Central memory CD8-positive, alpha-beta T cell (primary cell): ENCODE measurements around the gene ADCK2.
A peak's percentile ranks its signal among the peaks of the same experiment; 100 is the strongest.
"Not testable (repeated sequence)": the region's sequence is repeated elsewhere in the genome, so short reads cannot be mapped to it uniquely, and the experiment has no call there.

ENCODE experiments used
- ATAC-seq: fragments of 150-1000 bp; cut with Tn5 transposase; replicated peaks from 2 replicates; pipeline ENCODE4 v1.10.0; 2022; ENCODE audit warnings: mild to moderate bottlenecking, moderate FRiP score, moderate number of reproducible peaks; ENCODE audit not compliant: poor library complexity, severe bottlenecking; ENCODE audit errors: extremely low read depth
- DNase-seq, 2 donors: peaks; one replicate each; pipeline ENCODE4 v3.0.0; 2021; ENCODE audit warnings: low spot score in 2 of 2
- H3K27ac Mint-ChIP-seq: one replicate; pipeline ENCODE4 v1.8.0; 2022; ENCODE audit warnings: low read depth, mild to moderate bottlenecking, moderate library complexity, mixed read lengths
- H3K27me3 Mint-ChIP-seq: one replicate; pipeline ENCODE4 v1.8.0; 2022; ENCODE audit warnings: mixed read lengths
- H3K36me3 Mint-ChIP-seq: one replicate; pipeline ENCODE4 v1.8.0; 2022; ENCODE audit warnings: mild to moderate bottlenecking, moderate library complexity, mixed read lengths; ENCODE audit not compliant: insufficient read depth
- H3K4me1 Mint-ChIP-seq: one replicate; pipeline ENCODE4 v1.8.0; 2022; ENCODE audit warnings: mixed read lengths
- H3K4me3 Mint-ChIP-seq: one replicate; pipeline ENCODE4 v1.8.0; 2022; ENCODE audit warnings: mild to moderate bottlenecking, moderate library complexity, mixed read lengths
- H3K9me3 Mint-ChIP-seq: one replicate; pipeline ENCODE4 v1.8.0; 2022; ENCODE audit warnings: mixed read lengths

The ADCK2 gene

DNA sequence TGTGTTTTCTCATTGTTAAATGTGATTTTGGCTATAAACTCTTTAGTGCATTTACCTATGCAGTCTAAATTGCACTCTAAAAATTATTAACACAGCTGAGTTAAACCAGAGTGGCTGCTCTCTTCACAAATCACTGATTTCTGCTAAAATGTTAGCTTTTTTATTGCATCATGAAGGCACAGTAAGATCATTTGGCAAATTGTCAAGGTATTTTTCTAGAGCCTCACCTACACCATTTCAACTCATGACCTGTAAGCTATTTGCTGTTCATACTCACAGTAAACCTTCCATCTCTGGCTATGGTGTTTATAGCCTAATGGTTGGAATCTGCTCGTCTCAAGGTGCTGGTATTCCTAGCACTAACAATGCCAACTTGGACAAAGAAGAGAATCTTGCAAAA, 49.5 kb downstream of the ADCK2 start:
- Mint-ChIP-seq H3K36me3 (peaks cover 2% of the 10 kb centered on the region), H3K4me3 (no peak overlapping the region), H3K27me3 (no peaks in the 10 kb centered on the region), H3K9me3 (no peaks in the 10 kb centered on the region), H3K27ac (no peak overlapping the region), H3K4me1 (peaks cover 12% of the 10 kb centered on the region)
- ATAC-seq (no peak), DNase-seq (no peak)

DNA sequence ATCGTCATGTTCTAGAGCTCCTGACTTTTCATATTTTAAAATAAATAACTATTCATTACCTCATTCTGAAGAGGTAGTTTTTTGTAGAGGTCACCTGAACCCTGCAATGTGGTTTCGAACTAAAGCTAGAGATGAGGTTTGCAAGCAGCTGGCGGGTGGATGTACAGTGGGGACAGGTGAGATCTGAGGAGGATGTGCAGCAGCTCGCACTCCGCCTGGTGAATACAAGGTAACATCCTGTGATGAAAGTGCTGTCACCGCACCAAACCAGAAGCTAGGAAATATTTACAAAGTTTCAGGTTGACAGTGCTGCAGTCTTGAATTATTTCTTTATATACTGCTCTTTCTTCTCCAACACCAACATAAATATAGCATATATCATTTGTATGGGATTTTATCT, 50.3 kb downstream of the ADCK2 start:
- ATAC-seq (peak; percentile 94), DNase-seq (no peak)
- Mint-ChIP-seq H3K27me3 (no peaks in the 10 kb centered on the region), H3K27ac (peak overlapping the region; percentile 16), H3K4me3 (no peak overlapping the region), H3K36me3 (peaks cover 2% of the 10 kb centered on the region), H3K4me1 (peaks cover 12% of the 10 kb centered on the region), H3K9me3 (no peaks in the 10 kb centered on the region)

DNA sequence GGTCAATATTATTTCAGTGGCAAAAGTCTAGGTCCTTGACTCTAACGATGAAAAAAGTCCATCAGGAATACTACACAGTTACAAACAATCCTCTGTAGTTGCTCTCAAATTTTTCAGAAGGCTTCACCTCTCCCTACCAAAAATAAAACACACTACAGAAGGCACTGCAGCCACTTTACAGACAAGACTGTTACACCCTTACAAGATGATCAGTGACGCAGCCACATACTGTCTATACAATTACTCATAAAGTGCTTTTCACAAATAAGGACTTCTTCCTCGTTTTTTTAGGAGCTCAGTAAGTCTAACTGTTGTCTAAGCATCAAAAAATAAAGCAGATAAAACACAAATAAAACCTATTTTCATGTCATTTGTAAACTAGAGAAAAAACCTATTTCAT, 50.8 kb downstream of the ADCK2 start:
- no peak overlapping the region for H3K4me3 Mint-ChIP-seq
- H3K36me3 Mint-ChIP-seq, result peaks cover 2% of the 10 kb centered on the region
- no peaks in the 10 kb centered on the region for H3K9me3 Mint-ChIP-seq
- peaks cover 12% of the 10 kb centered on the region for H3K4me1 Mint-ChIP-seq
- H3K27me3 Mint-ChIP-seq, result no peaks in the 10 kb centered on the region
- DNase-seq (no peak), ATAC-seq (no peak)
- H3K27ac Mint-ChIP-seq, result peak overlapping the region; percentile 55

DNA sequence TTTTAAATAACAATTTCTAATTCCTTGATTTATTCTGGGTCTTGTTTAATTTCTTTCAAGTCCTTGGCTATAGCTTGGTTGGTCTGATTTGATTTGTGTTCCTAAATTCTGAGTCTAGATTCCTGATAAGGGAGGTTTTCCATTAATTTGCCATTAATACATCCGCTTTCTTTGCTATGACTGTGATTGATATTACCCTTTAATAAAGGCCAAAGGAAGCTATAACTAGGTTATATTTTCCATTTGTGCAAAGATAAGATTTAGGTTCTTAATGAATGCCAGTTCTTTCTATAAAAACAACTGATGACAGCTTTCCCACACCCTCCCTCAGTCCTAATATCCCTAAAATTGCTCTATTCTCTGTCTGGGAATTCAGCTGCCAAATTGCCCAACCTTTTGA, 52.0 kb downstream of the ADCK2 start:
- DNase-seq, result no peak
- Mint-ChIP-seq H3K36me3 (peaks cover 4% of the 10 kb centered on the region), H3K9me3 (no peaks in the 10 kb centered on the region), H3K27ac (no peak overlapping the region), H3K4me3 (no peak overlapping the region), H3K4me1 (peaks cover 12% of the 10 kb centered on the region), H3K27me3 (no peaks in the 10 kb centered on the region)
- no peak for ATAC-seq

DNA sequence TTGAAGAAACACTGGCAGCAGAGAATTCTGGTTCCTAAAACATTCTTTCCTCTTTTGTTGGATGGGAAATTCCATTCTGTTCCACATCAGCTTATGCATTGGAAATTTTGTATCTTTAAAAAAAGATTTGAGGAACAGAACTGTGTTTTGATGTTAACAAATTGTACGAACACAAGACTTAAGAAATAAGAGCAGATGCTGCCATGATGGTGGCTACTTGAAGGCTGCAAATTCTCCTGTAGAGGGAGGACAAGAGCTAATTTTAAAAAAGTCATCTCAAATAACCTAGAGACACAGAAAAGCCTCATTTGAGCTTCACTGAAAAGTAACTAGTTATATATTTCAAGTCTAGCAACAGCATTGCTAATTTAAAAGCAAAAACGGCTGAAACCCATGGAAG, 53.5 kb downstream of the ADCK2 start:
- peaks cover 12% of the 10 kb centered on the region for H3K4me1 Mint-ChIP-seq
- peaks cover 7% of the 10 kb centered on the region for H3K36me3 Mint-ChIP-seq
- H3K4me3 Mint-ChIP-seq, result no peak overlapping the region
- ATAC-seq (no peak), DNase-seq (no peak)
- H3K27ac Mint-ChIP-seq, result no peak overlapping the region
- H3K9me3 Mint-ChIP-seq, result no peaks in the 10 kb centered on the region
- H3K27me3 Mint-ChIP-seq, result no peaks in the 10 kb centered on the region

DNA sequence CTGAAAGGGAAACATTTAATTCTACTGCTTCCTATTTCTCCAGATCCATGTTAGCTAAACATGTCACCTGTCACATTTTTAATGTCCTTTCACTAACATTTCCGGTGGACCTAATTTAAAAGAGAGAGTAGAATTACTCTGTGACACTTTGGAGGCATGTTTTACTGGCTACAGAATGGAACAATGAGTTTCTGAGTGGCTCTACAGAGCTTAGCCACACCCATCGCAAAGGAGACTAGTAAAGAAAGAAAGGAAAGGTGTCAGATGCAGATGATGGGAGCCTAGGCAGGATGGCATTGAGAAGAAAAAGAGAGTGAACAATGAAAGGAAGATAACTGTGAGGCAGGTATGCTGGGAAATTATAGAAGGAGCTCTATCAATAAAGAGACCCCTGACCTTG, 59.7 kb downstream of the ADCK2 start:
- ATAC-seq, result no peak
- H3K27ac Mint-ChIP-seq, result no peak overlapping the region
- H3K9me3 Mint-ChIP-seq, result no peaks in the 10 kb centered on the region
- peaks cover 10% of the 10 kb centered on the region for H3K36me3 Mint-ChIP-seq
- no peak for DNase-seq
- no peaks in the 10 kb centered on the region for H3K4me1 Mint-ChIP-seq
- H3K27me3 Mint-ChIP-seq, result no peaks in the 10 kb centered on the region
- H3K4me3 Mint-ChIP-seq, result no peak overlapping the region

DNA sequence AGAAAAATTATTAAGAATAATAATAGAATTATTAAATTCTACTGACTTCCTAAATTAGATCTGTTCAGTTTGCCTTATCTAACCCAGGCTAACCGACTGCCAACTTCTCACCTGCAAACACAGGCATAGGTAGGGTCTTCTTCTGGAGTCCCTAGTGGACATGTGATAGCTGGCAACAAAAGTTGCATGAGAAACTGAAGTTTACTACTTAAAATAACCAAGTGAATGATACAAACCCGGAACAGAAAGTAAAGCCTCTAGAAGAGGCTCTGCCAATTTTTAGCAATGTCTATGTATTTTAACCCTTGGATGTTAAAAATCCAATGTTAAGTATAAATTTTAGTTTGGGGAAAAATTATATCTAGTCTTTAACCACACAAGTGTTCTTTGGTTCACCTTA, 61.4 kb downstream of the ADCK2 start:
- Mint-ChIP-seq H3K4me3 (no peak overlapping the region), H3K36me3 (peaks cover 18% of the 10 kb centered on the region), H3K27me3 (no peaks in the 10 kb centered on the region), H3K27ac (no peak overlapping the region), H3K4me1 (no peaks in the 10 kb centered on the region), H3K9me3 (no peaks in the 10 kb centered on the region)
- DNase-seq (no peak), ATAC-seq (no peak)

DNA sequence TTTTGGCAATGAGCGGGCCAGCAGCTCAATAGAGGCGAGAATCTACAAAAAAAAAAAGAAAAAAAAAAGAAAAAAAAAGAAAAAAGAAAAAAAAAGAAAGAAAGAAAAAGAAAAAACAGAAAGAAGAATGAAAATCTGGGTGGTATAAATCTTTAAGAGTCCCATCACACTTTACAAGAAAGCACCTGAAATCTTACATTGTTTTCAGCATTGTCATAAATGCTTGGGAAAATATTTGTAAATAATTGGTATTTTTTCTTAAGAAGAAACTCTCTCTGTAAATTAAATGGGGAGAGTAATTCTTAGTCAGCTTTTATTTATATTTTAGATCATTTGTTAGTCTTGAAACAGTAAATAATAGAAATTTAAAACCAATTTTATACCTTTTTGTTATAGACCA, 62.0 kb downstream of the ADCK2 start:
- Mint-ChIP-seq H3K9me3 (no peaks in the 10 kb centered on the region), H3K27me3 (no peaks in the 10 kb centered on the region), H3K27ac (no peak overlapping the region), H3K4me3 (no peak overlapping the region), H3K36me3 (peaks cover 18% of the 10 kb centered on the region), H3K4me1 (no peaks in the 10 kb centered on the region)
- ATAC-seq, result no peak
- no peak for DNase-seq

DNA sequence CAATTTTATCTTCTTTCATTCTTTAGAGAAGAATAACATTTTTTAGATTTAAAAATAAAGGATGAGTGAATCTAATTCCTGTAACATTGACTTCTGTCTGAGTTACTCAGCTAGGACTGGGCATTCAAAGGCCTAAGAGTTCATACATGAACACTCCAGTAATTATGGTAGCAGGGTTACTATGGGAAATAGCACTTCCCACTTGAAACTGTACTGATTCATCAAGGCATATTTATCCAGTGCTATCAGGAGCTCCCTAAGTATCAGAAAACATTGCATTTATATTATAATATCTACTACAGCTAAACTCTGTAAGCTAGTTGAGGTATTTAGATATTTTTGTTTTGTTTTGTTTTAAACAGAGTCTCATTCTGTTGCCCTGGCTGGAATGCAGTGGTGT, 65.5 kb downstream of the ADCK2 start:
- Mint-ChIP-seq H3K4me3 (no peak overlapping the region), H3K9me3 (no peaks in the 10 kb centered on the region), H3K36me3 (peaks cover 20% of the 10 kb centered on the region), H3K4me1 (no peaks in the 10 kb centered on the region), H3K27me3 (no peaks in the 10 kb centered on the region), H3K27ac (no peak overlapping the region)
- ATAC-seq (no peak), DNase-seq (no peak)

DNA sequence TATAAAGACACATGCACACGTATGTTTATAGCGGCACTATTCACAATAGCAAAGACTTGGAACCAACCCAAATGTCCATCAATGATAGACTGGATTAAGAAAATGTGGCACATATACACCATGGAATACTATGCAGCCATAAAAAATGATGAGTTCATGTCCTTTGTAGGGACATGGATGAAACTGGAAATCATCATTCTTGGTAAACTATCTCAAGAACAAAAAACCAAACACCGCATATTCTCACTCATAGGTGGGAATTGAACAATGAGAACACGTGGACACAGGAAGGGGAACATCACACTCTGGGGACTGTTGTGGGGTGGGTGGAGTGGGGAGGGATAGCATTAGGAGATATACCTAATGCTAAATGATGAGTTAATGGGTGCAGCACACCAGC, 70.5 kb downstream of the ADCK2 start:
- peaks cover 16% of the 10 kb centered on the region for H3K36me3 Mint-ChIP-seq
- ATAC-seq, H3K4me1 Mint-ChIP-seq, H3K27ac Mint-ChIP-seq, H3K27me3 Mint-ChIP-seq, H3K9me3 Mint-ChIP-seq, DNase-seq, H3K4me3 Mint-ChIP-seq: not testable (repeated sequence)

DNA sequence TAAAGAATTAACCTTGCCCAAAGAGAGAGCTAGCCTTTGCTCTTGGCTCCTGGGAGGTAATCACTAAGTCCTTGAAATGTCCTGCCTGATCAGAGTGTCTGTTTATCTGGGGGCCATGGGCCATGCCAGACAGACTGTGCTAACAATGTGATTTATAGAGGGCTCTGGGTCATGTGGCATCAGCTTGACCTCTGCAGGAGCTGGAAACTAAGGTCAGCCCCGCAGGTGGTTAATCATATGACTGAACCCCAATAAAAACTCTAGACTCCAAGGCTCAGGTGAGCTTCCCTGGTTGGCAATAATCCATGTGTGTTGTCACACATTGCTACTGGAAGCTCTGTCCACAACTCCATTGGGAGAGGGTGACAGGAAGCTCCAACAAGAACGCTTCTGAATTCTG, 71.3 kb downstream of the ADCK2 start:
- Mint-ChIP-seq H3K27ac (no peak overlapping the region), H3K9me3 (no peaks in the 10 kb centered on the region), H3K27me3 (no peaks in the 10 kb centered on the region), H3K4me1 (no peaks in the 10 kb centered on the region), H3K36me3 (peaks cover 10% of the 10 kb centered on the region), H3K4me3 (no peak overlapping the region)
- DNase-seq (no peak), ATAC-seq (no peak)
